Subcutaneous adipose tissue (tissue), 4 donors: ENCODE data around the gene NTN4. TPM values are rescaled to one million over a fixed set of nuclear protein-coding genes. Genes with fewer than 3 reads are reported as not detected.

Source experiments
- total RNA-seq, 4 donors: library from RNA; depleted of rRNA; stranded (reverse); fragments of >200 nt; gene quantifications; one replicate each; pipeline ENCODE4 v1.1.0, GENCODE V29; 2016
- TF ChIP-seq, protein P1 (sequence below): fragments of 450-650 bp; IDR thresholded peaks from one replicate; pipeline ENCODE4 v1.5.1; 2016; ENCODE audit warnings: low read depth, mild to moderate bottlenecking, control low read depth, antibody characterized with exemption, moderate library complexity

NTN4 gene
- total RNA-seq, 4 donors from 2014 or later: 23.2 to 33.9 (median 31.2) TPM

DNA sequence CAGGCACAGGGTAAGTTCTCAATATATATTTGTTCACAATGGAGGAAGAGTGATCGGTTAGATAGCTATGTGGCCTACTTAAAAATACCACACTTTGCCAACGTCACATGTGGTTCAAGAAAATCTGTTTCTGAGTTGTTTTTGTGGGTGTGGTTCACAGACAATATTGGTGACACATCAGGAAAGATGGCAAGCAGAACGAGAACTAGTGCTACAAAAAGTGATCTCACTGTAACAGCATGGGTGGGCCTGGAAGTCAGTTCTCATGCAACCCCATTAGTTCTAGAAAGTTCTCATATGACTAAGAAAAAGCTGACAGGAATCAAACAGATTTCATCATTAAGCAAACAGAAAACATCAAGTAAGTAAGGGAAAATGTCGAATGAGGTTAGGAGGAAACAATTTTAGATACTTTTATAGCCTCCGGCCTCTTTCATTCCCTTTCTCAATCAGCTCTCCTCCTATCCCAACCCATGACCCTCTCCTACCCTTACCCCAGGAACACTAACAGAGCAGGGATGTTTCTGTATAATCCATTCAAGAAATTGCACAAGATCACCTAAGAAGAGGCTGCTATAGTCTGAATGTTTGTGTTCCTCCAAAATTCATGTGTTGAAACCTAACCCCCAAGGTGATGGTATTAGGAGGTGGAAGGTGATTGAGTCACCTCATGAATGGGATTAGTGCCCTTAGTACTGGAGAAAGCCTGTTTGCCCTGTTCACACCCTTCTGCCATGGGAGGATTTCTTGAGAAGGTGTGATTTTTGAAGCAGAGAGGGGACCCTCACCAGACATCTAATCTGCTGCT, 15.5 kb upstream of the NTN4 start:
- TF ChIP-seq, protein P1, sequence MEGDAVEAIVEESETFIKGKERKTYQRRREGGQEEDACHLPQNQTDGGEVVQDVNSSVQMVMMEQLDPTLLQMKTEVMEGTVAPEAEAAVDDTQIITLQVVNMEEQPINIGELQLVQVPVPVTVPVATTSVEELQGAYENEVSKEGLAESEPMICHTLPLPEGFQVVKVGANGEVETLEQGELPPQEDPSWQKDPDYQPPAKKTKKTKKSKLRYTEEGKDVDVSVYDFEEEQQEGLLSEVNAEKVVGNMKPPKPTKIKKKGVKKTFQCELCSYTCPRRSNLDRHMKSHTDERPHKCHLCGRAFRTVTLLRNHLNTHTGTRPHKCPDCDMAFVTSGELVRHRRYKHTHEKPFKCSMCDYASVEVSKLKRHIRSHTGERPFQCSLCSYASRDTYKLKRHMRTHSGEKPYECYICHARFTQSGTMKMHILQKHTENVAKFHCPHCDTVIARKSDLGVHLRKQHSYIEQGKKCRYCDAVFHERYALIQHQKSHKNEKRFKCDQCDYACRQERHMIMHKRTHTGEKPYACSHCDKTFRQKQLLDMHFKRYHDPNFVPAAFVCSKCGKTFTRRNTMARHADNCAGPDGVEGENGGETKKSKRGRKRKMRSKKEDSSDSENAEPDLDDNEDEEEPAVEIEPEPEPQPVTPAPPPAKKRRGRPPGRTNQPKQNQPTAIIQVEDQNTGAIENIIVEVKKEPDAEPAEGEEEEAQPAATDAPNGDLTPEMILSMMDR: no peak

DNA sequence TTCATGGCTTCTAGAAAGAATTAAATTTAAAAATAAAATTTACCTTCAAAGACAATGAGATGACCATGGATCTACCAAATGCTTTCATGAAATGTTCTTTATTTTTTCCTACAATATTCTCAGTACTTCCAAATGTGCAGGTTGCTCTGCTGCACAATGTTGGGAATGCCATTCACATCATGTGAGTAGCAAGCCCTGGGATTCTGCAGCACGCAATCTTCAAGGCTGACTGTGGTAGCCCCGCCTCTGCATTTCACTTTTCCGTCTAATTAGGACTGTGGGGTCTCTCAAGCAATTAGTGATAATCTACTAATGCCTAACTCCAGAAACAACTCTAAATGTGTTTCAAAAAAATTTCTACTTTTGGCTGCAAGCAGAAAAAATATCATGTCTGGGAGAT, 13.7 kb upstream of the NTN4 start:
- TF ChIP-seq, protein P1: no peak

DNA sequence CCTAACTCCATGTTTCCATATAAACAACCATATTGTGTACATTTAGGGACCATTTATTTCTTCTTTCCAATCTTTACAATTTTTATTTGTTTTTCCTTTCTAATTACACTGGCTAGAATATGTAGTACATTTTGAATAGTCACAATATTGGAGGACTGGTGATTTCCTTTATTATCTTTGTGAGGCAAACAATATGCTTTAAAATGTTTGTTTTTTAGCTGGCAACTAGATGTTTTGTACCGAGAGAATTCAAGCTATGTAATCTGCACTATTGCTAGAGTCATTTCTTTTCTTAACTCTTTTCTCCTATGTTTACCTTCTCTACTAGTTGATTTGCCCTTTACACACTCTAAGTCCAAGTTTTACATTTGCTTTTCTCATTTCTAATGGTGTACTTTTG, 13.3 kb upstream of the NTN4 start:
- TF ChIP-seq, protein P1: no peak

DNA sequence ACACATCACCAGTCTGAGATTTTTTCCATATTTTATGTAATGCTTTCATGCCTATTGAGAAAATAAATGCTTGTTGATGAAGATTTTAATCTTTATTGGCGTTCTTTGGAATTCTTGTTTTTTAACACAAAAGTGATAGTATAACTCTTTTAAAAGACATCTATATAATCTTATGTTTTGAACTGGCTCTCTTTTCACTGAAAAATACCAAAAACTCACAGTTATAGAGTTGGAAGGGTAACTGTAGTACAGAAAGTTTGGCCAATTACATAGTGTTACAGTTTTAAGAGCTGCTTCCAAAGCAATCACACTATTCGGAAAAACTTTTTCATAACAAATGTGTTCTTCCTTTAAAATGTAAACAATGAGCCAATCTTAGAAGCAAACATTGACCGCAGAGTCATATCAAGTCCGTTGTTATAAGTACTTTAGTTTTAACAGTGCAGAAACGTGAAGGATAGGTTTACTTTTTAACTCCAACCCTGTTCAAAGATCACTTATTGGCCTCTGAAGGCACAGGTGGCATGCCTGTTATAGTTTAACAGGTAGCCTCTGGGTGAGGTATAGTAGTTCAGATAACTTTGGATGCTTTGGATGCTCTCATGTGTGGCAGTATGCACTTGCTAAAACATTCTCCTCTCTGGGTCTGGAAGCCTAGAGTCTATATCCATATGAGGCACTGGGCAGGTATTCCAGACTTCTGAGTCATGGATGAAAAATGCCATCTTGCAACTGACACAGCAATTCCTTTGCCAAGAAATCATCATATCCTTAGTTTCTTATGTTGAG, 12.1 kb upstream of the NTN4 start:
- TF ChIP-seq, protein P1: no peak

DNA sequence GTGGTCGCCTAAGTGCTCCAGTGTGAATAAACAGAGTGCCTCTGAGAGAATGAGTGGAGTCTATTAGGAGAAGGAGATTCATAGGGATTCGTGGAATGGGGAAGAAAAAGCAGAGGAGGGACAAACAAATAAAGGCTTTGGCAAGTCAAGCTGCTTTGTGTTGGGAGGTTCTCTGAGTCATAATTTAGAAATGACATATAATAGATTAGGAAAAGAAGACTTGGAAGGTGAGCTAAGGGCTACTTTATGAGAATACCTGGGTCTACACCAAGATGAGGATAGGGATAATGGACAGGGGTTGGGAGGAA, 6.4 kb upstream of the NTN4 start:
- TF ChIP-seq, protein P1: no peak

DNA sequence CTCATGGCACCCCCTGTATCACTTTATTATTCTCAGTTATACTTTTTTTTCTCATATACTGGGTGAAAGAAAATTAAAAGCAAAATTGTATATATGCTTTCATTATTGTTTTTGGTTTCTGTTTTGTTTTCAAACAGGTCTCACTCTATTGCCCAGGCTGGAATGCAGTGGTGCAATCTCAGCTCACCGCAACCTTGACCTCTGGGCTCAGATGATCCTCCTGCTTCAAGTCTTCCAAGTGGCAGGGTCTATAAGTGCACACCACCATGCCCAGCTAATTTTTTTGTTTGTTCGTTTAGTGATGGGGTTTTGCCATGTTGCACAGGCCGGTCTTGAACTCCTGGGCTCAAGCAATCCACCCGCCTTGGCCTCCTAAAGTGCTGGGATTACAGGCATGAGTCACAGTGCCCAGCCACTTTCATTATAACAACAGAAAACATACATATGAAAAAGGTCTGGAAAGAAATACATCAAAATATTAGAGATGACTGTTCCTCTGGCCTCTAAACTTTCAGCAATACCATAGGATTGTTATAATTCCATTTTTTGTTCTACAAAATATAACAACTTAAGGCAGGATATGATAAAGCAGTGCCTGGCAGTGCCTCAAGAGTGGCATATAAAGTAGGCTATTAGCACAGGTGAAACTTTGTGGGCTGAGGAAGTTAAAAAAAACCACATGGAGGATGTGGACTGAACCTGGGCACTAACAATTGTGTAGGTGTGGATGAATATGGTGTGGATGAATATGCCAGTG, 5.8 kb upstream of the NTN4 start:
- TF ChIP-seq, protein P1: no peak
